ENCODE results near the gene NDUFA6.
"Not testable (repeated sequence)": the region's sequence is repeated elsewhere in the genome, so short reads cannot be mapped to it uniquely, and the experiment has no call there.

The NDUFA6 gene

DNA sequence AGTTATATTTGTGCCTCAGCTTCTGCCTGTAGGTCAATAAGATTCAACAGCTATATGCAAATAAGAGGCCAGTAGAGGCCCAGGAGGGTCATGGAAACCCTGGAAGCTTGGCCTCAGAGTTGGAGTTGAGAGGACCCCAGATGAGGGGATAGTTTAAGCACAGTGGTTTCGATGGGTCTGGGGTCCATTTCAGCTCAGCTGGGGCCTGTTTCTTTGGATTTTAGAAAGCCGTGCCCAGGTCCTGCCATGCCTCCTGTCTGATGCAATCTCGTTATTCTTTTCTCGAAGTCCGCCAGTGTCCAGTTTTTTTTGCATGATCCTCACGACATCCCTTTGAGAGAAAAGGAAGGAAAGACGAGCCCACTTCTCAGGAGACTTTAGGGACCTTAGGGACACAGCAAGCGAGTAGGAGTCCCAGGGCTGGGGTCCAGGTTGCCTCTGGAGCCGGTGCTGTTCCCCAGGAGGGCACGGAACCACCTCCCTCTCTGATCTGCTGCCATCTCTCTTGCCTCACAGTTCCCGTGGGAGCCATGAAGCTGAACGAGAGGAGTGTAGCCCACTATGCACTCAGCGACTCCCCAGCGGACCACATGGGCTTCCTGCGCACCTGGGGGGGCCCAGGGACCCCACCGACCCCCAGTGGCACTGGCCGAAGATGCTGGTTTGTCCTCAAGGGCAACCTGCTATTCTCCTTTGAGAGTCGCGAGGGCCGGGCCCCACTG lies 13.6 kb downstream of the NDUFA6 start:
- Histone ChIP-seq H3K4me3 (ENCODE audit: low read length) (no peak overlapping the region), H3K4me2 (ENCODE audit: low read length) (no peak overlapping the region), H3K9ac (ENCODE audit: low read depth, low read length) (no peak overlapping the region), H3K36me3 (ENCODE audit: insufficient read depth, low read length) (peaks cover 27% of the 10 kb centered on the region), H3K27me3 (ENCODE audit: control insufficient read depth, insufficient read depth, low read length) (no peaks in the 10 kb centered on the region), H3K4me1 (ENCODE audit: control insufficient read depth, insufficient read depth, low read length) (peaks cover 44% of the 10 kb centered on the region), H3K9me3 (replicated peaks; ENCODE audit: low read length) (no peaks in the 10 kb centered on the region)

DNA sequence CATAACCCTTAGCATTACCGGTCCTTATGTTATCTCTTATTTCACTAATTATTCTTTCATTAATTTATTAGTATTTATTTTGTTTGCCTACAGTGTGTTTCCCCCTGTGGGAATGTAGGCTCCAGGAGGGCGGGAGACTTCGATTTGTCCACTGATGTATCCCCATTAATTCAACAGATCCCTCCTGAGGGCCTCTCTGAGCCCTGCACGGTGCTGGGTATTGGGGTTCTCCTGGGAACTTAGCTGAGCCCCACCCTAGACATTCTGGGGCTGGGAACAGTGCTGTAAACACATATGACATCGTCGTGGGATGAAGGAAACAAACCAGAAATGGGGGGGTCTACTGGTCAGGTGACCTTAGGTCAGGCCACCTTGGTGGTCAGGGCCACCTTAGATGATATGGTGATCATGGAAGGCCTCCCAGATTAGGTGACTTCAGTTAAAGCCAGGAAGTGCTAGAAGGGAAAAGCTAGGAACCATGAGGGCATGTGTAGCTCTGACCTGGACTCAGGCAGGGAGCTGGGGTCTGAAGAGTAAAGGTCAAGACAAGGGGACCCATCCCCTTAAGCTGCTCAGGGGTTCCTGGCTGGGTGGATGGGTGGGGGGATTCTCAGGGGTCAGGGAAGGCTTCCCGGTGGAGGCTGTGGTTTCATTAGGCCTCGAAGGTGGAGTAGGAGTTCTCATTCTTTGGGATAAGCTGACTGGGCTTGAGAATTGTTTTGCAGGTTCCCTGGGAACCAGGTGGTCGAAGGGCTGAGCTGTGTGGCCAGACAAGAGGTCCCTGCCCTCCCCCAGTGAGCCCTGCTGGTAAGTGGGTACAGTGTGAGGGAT lies 15.5 kb downstream of the NDUFA6 start:
- Histone ChIP-seq H3K9me3 (replicated peaks; ENCODE audit: low read length) (no peaks in the 10 kb centered on the region), H3K4me2 (ENCODE audit: low read length) (peak overlapping the region; percentile 90), H3K36me3 (ENCODE audit: insufficient read depth, low read length) (peaks cover 27% of the 10 kb centered on the region), H3K4me1 (ENCODE audit: control insufficient read depth, insufficient read depth, low read length) (peaks cover 49% of the 10 kb centered on the region), H3K4me3 (ENCODE audit: low read length) (peak overlapping the region; percentile 79), H3K9ac (ENCODE audit: low read depth, low read length) (peak overlapping the region; percentile 97), H3K27me3 (ENCODE audit: control insufficient read depth, insufficient read depth, low read length) (no peaks in the 10 kb centered on the region)

DNA sequence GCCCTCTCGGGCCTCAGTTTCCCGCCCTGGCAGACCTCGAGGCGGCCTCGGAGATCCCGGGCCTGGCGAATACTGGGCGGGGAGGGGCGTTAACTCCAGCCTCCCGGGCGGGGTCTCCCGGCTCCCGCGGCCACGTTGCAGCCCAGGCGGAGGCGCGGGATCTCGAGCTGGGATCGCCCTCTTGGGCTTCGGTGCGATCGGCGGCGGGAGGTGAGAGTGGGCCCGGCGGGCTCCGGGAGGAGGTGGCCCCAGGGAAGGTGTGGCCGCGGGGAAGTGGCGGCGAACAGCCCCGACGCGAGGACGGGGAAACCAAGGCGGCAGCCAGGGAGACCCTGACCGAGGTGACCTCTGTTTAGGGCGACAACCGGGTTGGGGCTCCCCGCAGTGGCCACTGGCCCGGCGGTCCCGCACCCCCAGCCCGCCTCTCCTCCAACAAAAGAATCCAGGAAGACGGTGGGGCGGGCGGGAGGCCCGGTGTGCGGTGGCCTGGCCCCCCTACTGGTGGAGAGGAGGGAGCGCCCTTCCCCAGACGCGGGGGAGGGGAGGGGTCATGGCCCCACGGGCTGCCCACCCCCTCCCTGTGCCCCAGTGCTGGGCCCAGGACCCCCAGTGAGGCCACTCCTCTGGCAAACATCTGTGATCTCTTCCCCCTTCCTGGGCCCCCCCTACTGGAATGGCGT lies 16.3 kb downstream of the NDUFA6 start, which contains the start of gene PHETA2:
TSS of gene PHETA2 (plus strand) at position 117 of the 680 bp plus-strand sequence. CDS start 3,046 bp downstream, outside the sequence.
- no peaks in the 10 kb centered on the region for H3K27me3 ChIP-seq (ENCODE audit: control insufficient read depth, insufficient read depth, low read length)
- no peaks in the 10 kb centered on the region for H3K9me3 ChIP-seq (replicated peaks; ENCODE audit: low read length)
- H3K9ac ChIP-seq (ENCODE audit: low read depth, low read length), result peak within 1 kb of the TSS; percentile 97
- peak within 1 kb of the TSS; percentile 90 for H3K4me2 ChIP-seq (ENCODE audit: low read length)
- peak within 1 kb of the TSS; percentile 79 for H3K4me3 ChIP-seq (ENCODE audit: low read length)
- H3K4me1 ChIP-seq (ENCODE audit: control insufficient read depth, insufficient read depth, low read length), result peaks cover 54% of the 10 kb centered on the region
- peaks cover 27% of the 10 kb centered on the region for H3K36me3 ChIP-seq (ENCODE audit: insufficient read depth, low read length)

DNA sequence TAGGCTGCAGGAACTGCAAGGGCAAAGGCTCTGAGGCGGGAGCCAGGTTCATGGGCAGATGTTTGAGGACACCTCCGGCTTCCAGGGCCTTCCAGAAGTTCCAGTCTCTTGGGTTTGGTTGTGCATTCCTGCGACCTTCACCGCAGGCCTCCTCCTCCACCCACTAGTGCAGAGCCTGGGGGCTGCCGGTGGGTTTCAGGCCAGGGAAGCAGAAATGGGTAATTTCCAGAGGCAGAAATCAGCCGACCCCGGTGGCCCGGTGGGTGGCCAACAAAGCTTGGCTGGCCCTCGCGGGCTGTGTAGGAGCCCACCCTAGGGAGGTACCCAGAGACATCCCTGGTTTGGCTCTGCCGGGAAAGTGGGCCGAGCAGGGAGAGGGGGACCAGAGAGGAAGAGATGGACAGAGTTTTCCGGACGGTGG lies 16.9 kb downstream of the NDUFA6 start:
- peaks cover 48% of the 10 kb centered on the region for H3K4me1 ChIP-seq (ENCODE audit: control insufficient read depth, insufficient read depth, low read length)
- H3K36me3 ChIP-seq (ENCODE audit: insufficient read depth, low read length), result peaks cover 27% of the 10 kb centered on the region
- no peaks in the 10 kb centered on the region for H3K9me3 ChIP-seq (replicated peaks; ENCODE audit: low read length)
- H3K27me3 ChIP-seq (ENCODE audit: control insufficient read depth, insufficient read depth, low read length), result no peaks in the 10 kb centered on the region
- H3K4me3 ChIP-seq (ENCODE audit: low read length), result peak overlapping the region; percentile 79
- peak overlapping the region; percentile 97 for H3K9ac ChIP-seq (ENCODE audit: low read depth, low read length)
- H3K4me2 ChIP-seq (ENCODE audit: low read length), result peak overlapping the region; percentile 90

DNA sequence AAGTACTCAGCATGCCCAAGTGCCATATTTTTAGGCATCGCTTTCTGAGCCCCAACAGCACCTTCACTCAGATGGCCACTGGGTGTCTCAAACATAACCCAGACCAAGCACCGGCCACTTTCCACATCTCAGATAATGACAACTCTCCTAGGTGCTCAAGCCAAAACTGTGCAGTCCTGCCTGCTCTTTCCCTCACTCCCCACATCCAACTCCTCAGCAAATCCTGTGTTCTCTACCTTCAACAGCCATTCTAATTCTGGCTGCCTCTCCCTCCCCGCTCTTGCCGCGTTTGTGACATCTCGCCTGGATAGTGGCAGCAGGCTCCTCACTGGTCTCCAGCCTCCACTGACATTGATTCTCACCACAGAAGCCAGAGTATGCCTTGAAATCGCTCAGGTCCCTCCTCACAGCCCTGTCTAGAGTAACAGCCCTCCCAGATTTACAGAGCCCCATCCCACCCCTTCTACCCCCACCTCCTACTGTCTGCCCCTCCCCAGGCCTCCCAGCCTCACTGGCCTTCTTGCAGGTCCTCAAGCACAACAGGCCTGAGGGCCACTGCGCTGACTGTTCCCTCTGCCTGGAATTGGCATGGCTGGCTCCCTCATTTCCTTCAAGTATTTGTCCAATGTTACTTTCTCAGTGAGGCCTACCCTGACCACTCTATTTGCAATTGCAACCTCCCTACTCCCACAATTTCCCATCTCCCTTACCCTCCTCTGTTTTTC lies 17.8 kb downstream of the NDUFA6 start:
- Histone ChIP-seq H3K4me2 (ENCODE audit: low read length) (no peak overlapping the region), H3K27me3 (ENCODE audit: control insufficient read depth, insufficient read depth, low read length) (no peaks in the 10 kb centered on the region), H3K4me3 (ENCODE audit: low read length) (no peak overlapping the region), H3K4me1 (ENCODE audit: control insufficient read depth, insufficient read depth, low read length) (peaks cover 40% of the 10 kb centered on the region), H3K9me3 (replicated peaks; ENCODE audit: low read length) (no peaks in the 10 kb centered on the region), H3K36me3 (ENCODE audit: insufficient read depth, low read length) (peaks cover 19% of the 10 kb centered on the region), H3K9ac (ENCODE audit: low read depth, low read length) (no peak overlapping the region)

DNA sequence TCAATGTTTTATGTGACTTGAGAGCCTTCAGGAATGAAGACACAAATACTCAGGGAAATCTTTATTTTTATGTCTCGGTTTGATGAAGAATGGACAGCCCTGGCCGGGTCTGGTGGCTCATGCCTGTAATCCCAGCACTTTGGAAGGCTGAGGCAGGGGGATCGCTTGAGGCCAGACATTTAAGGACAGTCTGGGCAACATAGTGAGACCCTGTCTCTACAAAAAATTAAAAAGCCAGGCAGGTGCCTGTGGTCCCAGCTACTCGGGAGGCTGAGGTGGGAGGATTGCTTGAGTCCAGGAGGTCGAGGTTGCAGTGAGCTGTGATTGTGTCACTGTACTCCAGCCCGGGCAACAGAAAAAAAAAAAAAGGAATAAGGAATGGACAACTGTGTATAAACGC lies 19.1 kb downstream of the NDUFA6 start:
- peak overlapping the region; percentile 81 for H3K9ac ChIP-seq (ENCODE audit: low read depth, low read length)

DNA sequence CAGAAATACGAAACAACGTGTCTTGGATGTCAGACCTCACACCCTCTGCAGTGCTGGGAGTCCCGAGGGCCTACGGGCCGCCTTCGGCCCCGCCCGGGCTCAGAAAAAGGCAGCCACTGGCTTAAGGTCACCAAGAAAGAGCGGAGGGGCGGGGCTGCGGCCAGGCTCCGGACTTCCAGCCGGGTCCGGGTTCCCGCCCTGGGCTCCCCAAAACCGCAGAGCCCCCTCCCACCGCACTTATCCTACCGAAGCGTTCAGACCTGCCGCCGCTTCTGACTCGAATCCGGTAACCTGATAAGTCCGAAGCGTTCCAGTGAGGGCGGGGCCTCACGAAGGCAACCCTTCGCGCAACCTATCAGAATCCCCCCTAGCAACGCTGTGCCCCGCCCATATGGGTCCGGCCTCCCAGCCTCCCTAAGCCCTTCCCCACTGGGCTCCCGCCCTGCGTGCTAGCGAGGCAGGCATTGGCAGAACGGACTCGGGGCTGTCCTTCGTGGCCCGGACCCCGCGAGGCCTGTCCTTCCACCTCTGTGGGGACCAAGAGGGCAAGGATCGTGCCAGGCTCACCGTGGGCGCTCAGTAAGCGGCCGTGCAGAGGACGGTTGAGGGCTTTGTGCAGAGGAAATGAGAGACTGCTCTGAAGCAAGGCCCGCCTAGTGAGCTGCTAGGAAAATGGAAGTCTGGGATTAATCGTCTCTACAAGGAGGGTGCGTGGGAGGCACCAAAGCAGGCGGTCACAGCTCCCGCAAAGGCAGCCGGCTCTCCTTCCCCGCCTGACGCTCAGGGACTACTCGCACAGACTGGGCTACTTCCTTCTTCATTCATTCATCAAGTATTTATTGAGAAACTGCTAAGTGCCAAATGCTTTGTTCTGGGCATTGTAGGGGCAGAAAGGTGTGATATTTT lies 19.8 kb downstream of the NDUFA6 start, which contains the start of gene NAGA:
TSS of gene NAGA (minus strand) at position 296 of the 906 bp plus-strand sequence. CDS start 515 bp downstream, outside the sequence.
- Histone ChIP-seq H3K27me3 (ENCODE audit: control insufficient read depth, insufficient read depth, low read length) (no peaks in the 10 kb centered on the region), H3K36me3 (ENCODE audit: insufficient read depth, low read length) (peaks cover 10% of the 10 kb centered on the region), H3K4me2 (ENCODE audit: low read length) (peak within 1 kb of the TSS; percentile 78), H3K9ac (ENCODE audit: low read depth, low read length) (peak within 1 kb of the TSS; percentile 81), H3K4me3 (ENCODE audit: low read length) (peak within 1 kb of the TSS; percentile 74), H3K9me3 (replicated peaks; ENCODE audit: low read length) (no peaks in the 10 kb centered on the region), H3K4me1 (ENCODE audit: control insufficient read depth, insufficient read depth, low read length) (peaks cover 38% of the 10 kb centered on the region)

More for the DNA sequence above, 19.1 kb downstream of the NDUFA6 start:
- Histone ChIP-seq H3K4me1 (ENCODE audit: control insufficient read depth, insufficient read depth, low read length) (peaks cover 38% of the 10 kb centered on the region), H3K36me3 (ENCODE audit: insufficient read depth, low read length) (peaks cover 12% of the 10 kb centered on the region), H3K4me3 (ENCODE audit: low read length) (peak overlapping the region; percentile 74), H3K4me2 (ENCODE audit: low read length) (peak overlapping the region; percentile 78)
- not testable (repeated sequence) for H3K9me3 ChIP-seq (replicated peaks; ENCODE audit: low read length); H3K27me3 ChIP-seq (ENCODE audit: control insufficient read depth, insufficient read depth, low read length)

DNA sequence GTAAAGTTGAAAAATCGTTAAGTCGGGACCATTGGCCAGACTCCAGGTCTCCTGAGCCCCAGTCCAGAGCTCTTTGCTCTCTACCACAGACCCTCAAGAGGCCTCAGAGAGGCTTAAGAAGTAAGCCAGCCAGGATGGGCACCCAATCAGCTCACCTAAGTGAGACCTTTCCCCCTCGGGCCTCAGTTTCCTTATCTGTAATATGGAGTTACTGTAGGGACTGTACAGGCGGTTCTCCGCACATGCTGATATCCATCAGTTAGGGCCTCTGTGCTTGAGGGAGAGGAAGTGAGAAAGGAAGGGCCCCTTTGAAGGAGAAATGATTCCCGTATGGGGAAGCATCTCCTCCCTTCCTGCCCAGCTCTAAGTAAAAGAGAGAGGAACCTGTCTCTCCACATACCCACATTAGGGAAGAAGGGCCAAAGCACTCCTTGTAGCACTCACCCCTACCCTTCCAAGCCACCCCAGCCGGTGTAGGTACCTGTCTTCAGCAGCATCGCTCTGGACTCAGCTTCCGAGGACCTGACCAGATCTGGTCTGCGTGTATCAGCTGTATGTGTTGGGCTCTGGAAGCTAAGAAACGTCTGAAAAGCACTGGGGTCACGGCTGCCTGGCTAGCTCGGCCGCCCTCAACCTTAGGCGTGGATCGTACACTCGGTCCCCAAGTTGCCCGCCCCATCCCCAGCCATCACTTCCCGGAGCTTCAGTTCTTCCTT lies 20.6 kb downstream of the NDUFA6 start:
- Histone ChIP-seq H3K4me1 (ENCODE audit: control insufficient read depth, insufficient read depth, low read length) (peaks cover 32% of the 10 kb centered on the region), H3K27me3 (ENCODE audit: control insufficient read depth, insufficient read depth, low read length) (no peaks in the 10 kb centered on the region), H3K4me2 (ENCODE audit: low read length) (peak overlapping the region; percentile 78), H3K36me3 (ENCODE audit: insufficient read depth, low read length) (peaks cover 12% of the 10 kb centered on the region), H3K9ac (ENCODE audit: low read depth, low read length) (peak overlapping the region; percentile 81), H3K9me3 (replicated peaks; ENCODE audit: low read length) (no peaks in the 10 kb centered on the region), H3K4me3 (ENCODE audit: low read length) (peak overlapping the region; percentile 74)

DNA sequence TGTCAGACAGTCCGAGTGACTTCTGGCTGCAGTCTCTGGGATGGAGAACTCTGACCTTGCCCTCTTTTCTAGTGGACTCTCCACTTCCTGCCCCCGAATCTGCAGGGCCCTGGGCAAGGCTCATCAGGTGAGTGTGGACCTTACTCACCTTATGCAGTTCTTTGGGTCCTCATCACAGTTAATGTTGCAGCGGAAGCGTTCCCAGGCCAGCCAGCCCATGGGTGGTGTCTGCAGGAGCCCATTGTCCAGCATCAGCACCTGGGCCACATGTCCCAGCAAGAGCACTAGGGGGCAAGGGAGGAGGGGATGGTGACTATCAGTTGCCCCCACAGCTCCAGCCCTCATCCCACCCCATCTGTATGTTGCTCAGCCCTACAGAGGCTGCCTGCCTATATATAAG lies 22.3 kb downstream of the NDUFA6 start:
- Histone ChIP-seq H3K27me3 (ENCODE audit: control insufficient read depth, insufficient read depth, low read length) (no peaks in the 10 kb centered on the region), H3K9ac (ENCODE audit: low read depth, low read length) (no peak overlapping the region), H3K4me2 (ENCODE audit: low read length) (no peak overlapping the region), H3K36me3 (ENCODE audit: insufficient read depth, low read length) (peaks cover 12% of the 10 kb centered on the region), H3K9me3 (replicated peaks; ENCODE audit: low read length) (no peaks in the 10 kb centered on the region), H3K4me1 (ENCODE audit: control insufficient read depth, insufficient read depth, low read length) (peaks cover 16% of the 10 kb centered on the region), H3K4me3 (ENCODE audit: low read length) (no peak overlapping the region)
